ENCODE results near the gene KIF26A. TPM values are rescaled to one million over a fixed set of nuclear protein-coding genes. Genes with fewer than 3 reads are reported as not detected.

KIF26A gene
- total RNA-seq, 1 donor from 2014 or later, result 20.0 TPM

- H3K27me3 Mint-ChIP-seq (ENCODE audit: low read depth), result peaks cover 23% of the 10 kb centered on the region
- no peak overlapping the region for H3K27ac Mint-ChIP-seq
- H3K4me3 Mint-ChIP-seq, result no peak overlapping the region
- H3K36me3 Mint-ChIP-seq, result no peaks in the 10 kb centered on the region
- DNase-seq (ENCODE audit: low spot score in 2 of 2, unreplicated experiment in 2 of 2), result no peak
- peaks cover 5% of the 10 kb centered on the region for H3K4me1 Mint-ChIP-seq
- H3K9me3 Mint-ChIP-seq, result no peaks in the 10 kb centered on the region
- no peak for TF ChIP-seq CTCF (IDR thresholded peaks at IDR 0.05; ENCODE audit: unreplicated experiment)
These were observed 77.4 kb downstream of the KIF26A start for GRCh38 chr14:104215706-104216334.

- Mint-ChIP-seq H3K36me3 (no peaks in the 10 kb centered on the region), H3K27ac (no peak overlapping the region), H3K9me3 (no peaks in the 10 kb centered on the region), H3K4me1 (no peaks in the 10 kb centered on the region), H3K4me3 (no peak overlapping the region), H3K27me3 (ENCODE audit: low read depth) (peaks cover 20% of the 10 kb centered on the region)
- TF ChIP-seq CTCF (IDR thresholded peaks at IDR 0.05; ENCODE audit: unreplicated experiment), result no peak
- DNase-seq (ENCODE audit: low spot score in 2 of 2, unreplicated experiment in 2 of 2), result no peak
These were observed 78.1 kb downstream of the KIF26A start for GRCh38 chr14:104216457-104216856.

- H3K27ac Mint-ChIP-seq, result no peak overlapping the region
- H3K4me3 Mint-ChIP-seq, result no peak overlapping the region
- H3K36me3 Mint-ChIP-seq, result no peaks in the 10 kb centered on the region
- peaks cover 18% of the 10 kb centered on the region for H3K27me3 Mint-ChIP-seq (ENCODE audit: low read depth)
- DNase-seq (ENCODE audit: low spot score in 2 of 2, unreplicated experiment in 2 of 2), result no peak
- peaks cover 4% of the 10 kb centered on the region for H3K4me1 Mint-ChIP-seq
- TF ChIP-seq CTCF (IDR thresholded peaks at IDR 0.05; ENCODE audit: unreplicated experiment), result no peak
- H3K9me3 Mint-ChIP-seq, result no peaks in the 10 kb centered on the region
These were observed 79.3 kb downstream of the KIF26A start for GRCh38 chr14:104217486-104218360.

GRCh38 chr14:104218361-104219180 is 80.2 kb downstream of the KIF26A start:
- Mint-ChIP-seq H3K9me3 (no peaks in the 10 kb centered on the region), H3K4me1 (peaks cover 7% of the 10 kb centered on the region), H3K27ac (no peak overlapping the region), H3K36me3 (no peaks in the 10 kb centered on the region), H3K4me3 (no peak overlapping the region), H3K27me3 (ENCODE audit: low read depth) (peaks cover 16% of the 10 kb centered on the region)
- TF ChIP-seq CTCF (IDR thresholded peaks at IDR 0.05; ENCODE audit: unreplicated experiment), result no peak
- DNase-seq (ENCODE audit: low spot score in 2 of 2, unreplicated experiment in 2 of 2), result no peak

GRCh38 chr14:104219731-104220214 is 81.4 kb downstream of the KIF26A start:
- no peak for DNase-seq (ENCODE audit: low spot score in 2 of 2, unreplicated experiment in 2 of 2)
- Mint-ChIP-seq H3K27me3 (ENCODE audit: low read depth) (peaks cover 8% of the 10 kb centered on the region), H3K9me3 (no peaks in the 10 kb centered on the region), H3K4me3 (no peak overlapping the region), H3K27ac (no peak overlapping the region), H3K4me1 (peaks cover 19% of the 10 kb centered on the region), H3K36me3 (no peaks in the 10 kb centered on the region)
- TF ChIP-seq CTCF (IDR thresholded peaks at IDR 0.05; ENCODE audit: unreplicated experiment), result no peak
